GM19395 (cell line): ENCODE results near the gene FGF21.
A peak's percentile ranks its signal among the peaks of the same experiment; 100 is the strongest.
"Not testable (repeated sequence)": the region's sequence is repeated elsewhere in the genome, so short reads cannot be mapped to it uniquely, and the experiment has no call there.

ENCODE experiments used
- ATAC-seq: cut with Tn5 transposase; IDR thresholded peaks from one replicate; pipeline ENCODE4 v1.9.1; 2021; ENCODE audit warnings: mild to moderate bottlenecking, moderate library complexity; ENCODE audit not compliant: unreplicated experiment

FGF21 gene

GRCh38 chr19:48755084-48755641, at the start of gene FGF21:
TSS of gene FGF21 (plus strand) at chr19:48755524. CDS start at chr19:48756237, 713 bp downstream.
- ATAC-seq = no peak

GRCh38 chr19:48708471-48708870, 46.9 kb upstream of the FGF21 start:
- ATAC-seq = no peak

- no peak for ATAC-seq
Measured at GRCh38 chr19:48711106-48711662, 44.1 kb upstream of the FGF21 start.

GRCh38 chr19:48713041-48713863, 42.1 kb upstream of the FGF21 start:
- ATAC-seq = no peak

GRCh38 chr19:48713864-48714755, 41.2 kb upstream of the FGF21 start:
- ATAC-seq = peak; percentile 92

- ATAC-seq = no peak
Measured at GRCh38 chr19:48714759-48715675, 40.3 kb upstream of the FGF21 start.

GRCh38 chr19:48715681-48716171, 39.6 kb upstream of the FGF21 start:
- no peak for ATAC-seq

GRCh38 chr19:48716562-48717291, 38.6 kb upstream of the FGF21 start:
- no peak for ATAC-seq

- not testable (repeated sequence) for ATAC-seq
Measured at GRCh38 chr19:48718106-48718505, 37.2 kb upstream of the FGF21 start.

GRCh38 chr19:48718711-48719231, 36.6 kb upstream of the FGF21 start:
- ATAC-seq = no peak

GRCh38 chr19:48719263-48720171, 35.8 kb upstream of the FGF21 start, which contains the start of gene MAMSTR:
TSS of gene MAMSTR (minus strand) at chr19:48719725. CDS start at chr19:48719031, 694 bp downstream.
- ATAC-seq = no peak

GRCh38 chr19:48720251-48720612, 35.1 kb upstream of the FGF21 start:
- ATAC-seq = peak; percentile 14

- peak; percentile 79 for ATAC-seq
Measured at GRCh38 chr19:48720613-48721296, 34.6 kb upstream of the FGF21 start.

GRCh38 chr19:48722196-48722708, 33.1 kb upstream of the FGF21 start:
- no peak for ATAC-seq

GRCh38 chr19:48724796-48725753, 30.2 kb upstream of the FGF21 start:
- no peak for ATAC-seq

GRCh38 chr19:48726556-48726955, 28.8 kb upstream of the FGF21 start:
- ATAC-seq = no peak
